ENCODE data around the gene CRTC3. TPM values are rescaled to one million over a fixed set of nuclear protein-coding genes. Genes with fewer than 3 reads are reported as not detected.

CRTC3 gene
- total and polyA plus RNA-seq, 2 of the 4 experiments (the other 2 are of a cell fraction): 4.7 to 14.8 TPM

- Histone ChIP-seq H3K18ac (ENCODE audit: low read depth, low read length) (no peak overlapping the region), H3K4me2 (ENCODE audit: low read depth, low read length) (no peak overlapping the region), H2BK15ac (ENCODE audit: low read depth, low read length) (no peak overlapping the region), H3K56ac (ENCODE audit: extremely low read depth, insufficient read depth, low read length) (no peak overlapping the region), H4K91ac (ENCODE audit: insufficient read depth, low read depth, low read length) (no peak overlapping the region), H3K14ac (replicated peaks; ENCODE audit: low read depth, low read length) (no peak overlapping the region), H3K79me1 (ENCODE audit: low read depth in 1 of 2, low read length in 2 of 2) (peaks cover 0 to 5% of the 10 kb centered on the region in 2 experiments; a peak in 2 of 4 replicates), H4K20me1 (ENCODE audit: insufficient read depth, low read length) (no peaks in the 10 kb centered on the region), H3K36me3 (ENCODE audit: control insufficient read depth, insufficient read depth, low read length) (peaks cover 53% of the 10 kb centered on the region), H3K4me3 (ENCODE audit: insufficient read depth, low read depth, low read length) (no peak overlapping the region), H3K27me3 (ENCODE audit: control insufficient read depth, insufficient read depth, low read length) (no peaks in the 10 kb centered on the region), H2AFZ (replicated peaks; ENCODE audit: low read length, poor library complexity) (no peak overlapping the region), H2BK120ac (ENCODE audit: low read depth, low read length) (no peak overlapping the region), H4K8ac (ENCODE audit: low read depth in 2 of 2, low read length in 2 of 2) (no peak overlapping the region), H3K9me3 (ENCODE audit: control insufficient read depth, insufficient read depth, low read length) (no peaks in the 10 kb centered on the region), H3K9ac (ENCODE audit: low read depth, low read length) (no peak overlapping the region), H4K5ac (ENCODE audit: low read depth, low read length) (no peak overlapping the region), H3K9me1 (ENCODE audit: insufficient read depth, low read length) (no peaks in the 10 kb centered on the region), H3K4ac (ENCODE audit: low read depth, low read length) (no peak overlapping the region), H2AK9ac (replicated peaks; ENCODE audit: low read depth, low read length, poor library complexity) (no peak overlapping the region), H3K27ac (ENCODE audit: insufficient read depth, low read length) (no peak overlapping the region), H2AK5ac (ENCODE audit: low read depth, low read length) (no peak overlapping the region), H2BK5ac (ENCODE audit: low read depth, low read length, poor library complexity, severe bottlenecking) (no peak overlapping the region), H2BK20ac (ENCODE audit: low read depth, low read length) (no peak overlapping the region), H3K23ac (ENCODE audit: low read depth, low read length) (no peak overlapping the region), H3K4me1 (ENCODE audit: control insufficient read depth, insufficient read depth, low read length) (peaks cover 3% of the 10 kb centered on the region)
- ATAC-seq (ENCODE audit: low read depth) (no peak), DNase-seq (peak; percentile 17)
- CTCF ChIA-PET: interaction anchor here (0.5 to 1.8 kb wide), 2 partner anchors 267 to 1654 kb away, joined by 4 to 6 read pairs; no protein-coding TSS in a partner anchor
- BruUV-seq (replicated peaks): no TSS peak
- in situ Hi-C loops (cut with MboI; ENCODE audit: low sequenced_read_pairs) (no loop called here), dilution Hi-C loops (cut with HindIII; ENCODE audit: low sequenced_read_pairs, unreplicated experiment) (no loop called here), intact Hi-C loops (cut with micrococcal nuclease) (loop anchor here (10.0 kb wide), 1 partner anchor 294 kb away; no protein-coding TSS in a partner anchor)
- POLR2A ChIA-PET (ENCODE audit: unreplicated experiment): interaction anchor here (0.7 kb wide), 1 partner anchor 15 kb away, joined by 5 read pairs; no protein-coding TSS in a partner anchor
- no peak for TF ChIP-seq USF2 (IDR thresholded peaks at IDR 0.05; ENCODE audit: low read depth, low read length)
- no peak for TF ChIP-seq CTCF (conservative IDR thresholded peaks at IDR 0.05; ENCODE audit: low read depth, low read length)
- TF ChIP-seq FOS (IDR thresholded peaks at IDR 0.05; ENCODE audit: low read depth, low read length): no peak
- no peak for TF ChIP-seq CHD1 (IDR thresholded peaks at IDR 0.05; ENCODE audit: low read depth, low read length)
- no peak for TF ChIP-seq MXI1 (IDR thresholded peaks at IDR 0.05; ENCODE audit: borderline replicate concordance, low read depth, low read length)
- TF ChIP-seq RCOR1 (IDR thresholded peaks at IDR 0.05; ENCODE audit: insufficient replicate concordance, low read length): no peak
- no peak for TF ChIP-seq BHLHE40 (IDR thresholded peaks at IDR 0.05; ENCODE audit: low read depth, low read length)
- TF ChIP-seq SMC3 (IDR thresholded peaks at IDR 0.05; ENCODE audit: low read depth, low read length): no peak
- TF ChIP-seq MAFK (IDR thresholded peaks at IDR 0.05; ENCODE audit: low read depth, low read length): no peak
- TF ChIP-seq RAD21 (IDR thresholded peaks at IDR 0.05; ENCODE audit: low read length): no peak
- TF ChIP-seq CEBPB (IDR thresholded peaks at IDR 0.05; ENCODE audit: low read depth, low read length): no peak
- no peak for TF ChIP-seq NFE2L2 (IDR thresholded peaks at IDR 0.05; ENCODE audit: low read depth, low read length)
- no peak for TF ChIP-seq MAZ (IDR thresholded peaks at IDR 0.05; ENCODE audit: borderline replicate concordance, low read depth, low read length)
- no peak for TF ChIP-seq ELK1 (IDR thresholded peaks at IDR 0.05; ENCODE audit: borderline replicate concordance, low read depth, low read length)
- WGBS, 2 experiments (ENCODE audit: extremely low coverage in 2 of 2, insufficient read length in 1 of 2): no CpG with 5 or more reads among the region's 4 CpGs
These were observed 88.8 kb downstream of the CRTC3 start for GRCh38 chr15:90618330-90619125.
